GF-D8 (cell line): ENCODE measurements around the gene AKAP12.
A peak's percentile ranks its signal among the peaks of the same experiment; 100 is the strongest.

Experiments used
- DNase-seq: peaks from one replicate; lab custom pipeline; 2025; lab: John Stamatoyannopoulos, UW

AKAP12 gene, protein sequence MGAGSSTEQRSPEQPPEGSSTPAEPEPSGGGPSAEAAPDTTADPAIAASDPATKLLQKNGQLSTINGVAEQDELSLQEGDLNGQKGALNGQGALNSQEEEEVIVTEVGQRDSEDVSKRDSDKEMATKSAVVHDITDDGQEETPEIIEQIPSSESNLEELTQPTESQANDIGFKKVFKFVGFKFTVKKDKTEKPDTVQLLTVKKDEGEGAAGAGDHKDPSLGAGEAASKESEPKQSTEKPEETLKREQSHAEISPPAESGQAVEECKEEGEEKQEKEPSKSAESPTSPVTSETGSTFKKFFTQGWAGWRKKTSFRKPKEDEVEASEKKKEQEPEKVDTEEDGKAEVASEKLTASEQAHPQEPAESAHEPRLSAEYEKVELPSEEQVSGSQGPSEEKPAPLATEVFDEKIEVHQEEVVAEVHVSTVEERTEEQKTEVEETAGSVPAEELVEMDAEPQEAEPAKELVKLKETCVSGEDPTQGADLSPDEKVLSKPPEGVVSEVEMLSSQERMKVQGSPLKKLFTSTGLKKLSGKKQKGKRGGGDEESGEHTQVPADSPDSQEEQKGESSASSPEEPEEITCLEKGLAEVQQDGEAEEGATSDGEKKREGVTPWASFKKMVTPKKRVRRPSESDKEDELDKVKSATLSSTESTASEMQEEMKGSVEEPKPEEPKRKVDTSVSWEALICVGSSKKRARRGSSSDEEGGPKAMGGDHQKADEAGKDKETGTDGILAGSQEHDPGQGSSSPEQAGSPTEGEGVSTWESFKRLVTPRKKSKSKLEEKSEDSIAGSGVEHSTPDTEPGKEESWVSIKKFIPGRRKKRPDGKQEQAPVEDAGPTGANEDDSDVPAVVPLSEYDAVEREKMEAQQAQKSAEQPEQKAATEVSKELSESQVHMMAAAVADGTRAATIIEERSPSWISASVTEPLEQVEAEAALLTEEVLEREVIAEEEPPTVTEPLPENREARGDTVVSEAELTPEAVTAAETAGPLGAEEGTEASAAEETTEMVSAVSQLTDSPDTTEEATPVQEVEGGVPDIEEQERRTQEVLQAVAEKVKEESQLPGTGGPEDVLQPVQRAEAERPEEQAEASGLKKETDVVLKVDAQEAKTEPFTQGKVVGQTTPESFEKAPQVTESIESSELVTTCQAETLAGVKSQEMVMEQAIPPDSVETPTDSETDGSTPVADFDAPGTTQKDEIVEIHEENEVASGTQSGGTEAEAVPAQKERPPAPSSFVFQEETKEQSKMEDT (N-terminal part only)

DNA sequence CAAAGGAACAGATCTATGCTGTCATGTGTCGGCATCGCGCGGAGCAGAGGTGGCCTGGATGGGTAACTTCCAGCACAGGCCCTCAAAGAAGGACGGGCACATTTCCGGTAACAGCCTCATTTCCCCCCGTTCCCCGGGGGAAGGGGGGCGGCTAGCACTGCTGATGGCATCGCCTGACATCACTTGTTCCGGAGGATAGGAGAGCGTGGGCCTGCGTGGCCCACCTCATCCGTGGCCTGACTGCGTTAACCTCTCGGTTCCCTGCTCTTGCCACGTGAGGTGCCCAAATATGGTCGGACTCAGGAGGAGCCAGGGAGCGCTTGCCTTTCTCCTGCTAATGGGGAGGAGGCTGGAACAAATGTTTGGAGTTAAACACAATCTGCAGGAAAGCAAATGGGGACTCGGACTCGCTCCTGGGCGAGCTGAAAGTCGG is at the start of gene AKAP12:
TSS of gene AKAP12 (plus strand) at position 365 of the 433 bp plus-strand sequence. CDS start 596 bp downstream, outside the sequence.
- no peak for DNase-seq

DNA sequence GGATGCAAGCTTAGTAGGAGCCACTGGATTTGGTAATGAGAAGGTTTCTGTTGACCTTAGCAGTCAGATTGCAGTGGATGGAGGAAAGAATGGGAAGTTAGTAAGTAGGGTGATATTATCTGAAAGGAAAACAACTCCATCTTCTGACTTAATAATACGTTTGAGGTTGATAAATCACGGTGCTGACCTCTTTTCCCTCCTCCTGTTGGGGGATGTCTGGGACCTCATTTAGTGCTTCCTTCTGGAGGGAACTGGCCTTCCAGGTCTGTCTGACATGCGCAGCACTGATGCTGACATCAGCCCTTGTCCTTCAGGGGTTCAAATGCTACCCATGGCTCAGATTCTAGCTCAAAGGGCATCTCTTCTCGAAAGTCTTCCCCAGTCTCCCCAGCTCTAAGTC is 48.2 kb upstream of the AKAP12 start:
- no peak for DNase-seq

GRCh38 chr6:151196555-151196954 is 43.2 kb upstream of the AKAP12 start:
- DNase-seq: no peak

- no peak for DNase-seq
These were observed 42.2 kb upstream of the AKAP12 start for GRCh38 chr6:151197556-151197955.

DNA sequence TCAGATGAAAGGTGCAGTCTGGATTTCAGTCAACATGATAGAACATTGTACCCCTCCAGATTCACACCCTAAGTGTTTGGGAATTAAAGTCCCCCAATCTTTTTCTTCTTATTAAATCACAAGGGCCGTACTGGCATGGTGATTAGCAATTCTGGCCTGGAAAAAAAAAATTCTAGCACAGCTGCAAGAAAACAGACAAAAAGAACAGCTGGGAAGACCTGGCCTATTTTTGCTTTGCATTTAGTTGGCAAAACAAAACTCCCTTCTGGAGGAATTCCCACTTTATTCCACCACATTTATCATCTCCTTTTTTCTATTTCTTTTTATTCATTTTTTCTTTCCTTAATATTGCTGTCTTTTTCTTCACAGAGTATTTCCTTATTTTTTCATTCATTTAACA is 39.8 kb upstream of the AKAP12 start:
- no peak for DNase-seq

DNA sequence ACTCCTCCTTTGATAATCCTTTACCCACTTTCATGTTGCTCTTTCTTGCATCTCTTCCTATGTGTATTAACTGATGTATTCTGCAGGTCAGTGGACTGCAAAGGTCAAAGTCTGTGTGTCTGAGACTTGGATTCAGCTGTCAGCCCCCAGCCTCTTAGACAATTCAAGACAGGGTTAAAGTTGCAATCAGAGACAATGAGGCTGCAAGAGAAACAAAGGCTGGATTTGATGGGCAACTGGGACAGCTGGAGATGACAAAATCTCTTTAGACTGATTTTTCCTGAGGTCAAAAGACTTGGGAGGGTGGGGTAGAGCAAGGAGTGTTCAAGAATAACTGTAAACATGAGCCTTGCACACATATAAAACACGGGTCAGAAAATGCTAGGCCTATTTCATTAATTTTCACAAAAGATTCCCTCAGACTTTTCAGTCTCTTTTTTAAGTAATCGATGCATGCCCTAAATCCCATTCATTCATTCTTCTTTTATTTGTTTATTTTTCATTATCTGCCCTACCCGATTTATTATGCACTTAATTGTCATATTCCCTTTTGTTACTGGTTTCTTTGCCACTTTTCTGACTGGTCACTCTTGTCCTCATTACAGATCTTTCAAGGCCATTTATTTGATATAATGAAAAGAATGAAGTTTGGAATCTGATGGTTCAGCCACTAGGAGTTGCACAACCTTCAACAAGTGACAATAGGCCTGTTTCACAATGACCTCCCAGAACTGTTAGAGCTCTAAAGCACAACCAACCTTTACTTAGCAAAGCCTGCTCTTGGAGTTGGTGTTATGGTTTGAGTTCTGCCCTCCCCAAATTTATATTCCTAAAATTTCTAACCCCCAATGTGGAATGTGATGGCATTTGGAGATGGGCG is 33.8 kb upstream of the AKAP12 start:
- DNase-seq: no peak

GRCh38 chr6:151207674-151208073 is 32.1 kb upstream of the AKAP12 start:
- DNase-seq: no peak

DNA sequence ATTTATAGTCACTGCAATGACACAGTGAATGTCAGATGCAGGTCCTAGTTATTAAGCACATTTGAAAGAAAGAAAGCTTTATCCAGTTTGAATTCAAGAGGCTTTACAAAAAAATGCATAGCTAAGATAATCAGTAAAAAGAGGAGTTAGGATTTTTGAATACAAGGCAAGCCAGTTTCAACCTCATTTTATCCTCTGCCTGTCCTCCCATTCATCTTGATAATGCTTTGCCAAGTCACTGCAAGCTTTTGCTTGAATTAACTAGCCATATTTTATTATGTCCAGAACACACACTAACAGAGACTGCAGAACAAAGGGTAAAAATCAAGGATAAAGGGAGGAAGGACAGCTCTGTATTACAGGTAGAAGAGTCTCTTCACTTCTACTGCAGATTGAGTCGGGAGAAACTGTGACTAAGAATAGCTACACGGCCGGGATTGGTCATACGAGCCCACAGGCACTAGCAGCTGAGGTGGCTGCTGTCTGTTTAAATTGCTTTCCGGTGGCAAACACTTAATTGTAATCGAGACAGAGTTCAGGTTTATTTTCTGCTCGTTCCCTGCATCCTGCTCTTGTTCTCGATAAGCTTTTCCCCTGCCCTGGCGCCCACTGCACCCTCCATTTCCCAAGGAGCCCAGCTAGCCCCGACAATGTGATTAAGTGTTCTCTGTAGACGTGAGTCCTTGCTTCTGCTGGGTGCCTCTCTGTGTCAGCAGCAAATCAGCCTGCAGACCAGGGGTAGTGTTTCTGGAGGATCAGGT is 30.5 kb upstream of the AKAP12 start:
- DNase-seq: no peak

- no peak for DNase-seq
These were observed 28.7 kb upstream of the AKAP12 start for GRCh38 chr6:151211075-151211474.

DNA sequence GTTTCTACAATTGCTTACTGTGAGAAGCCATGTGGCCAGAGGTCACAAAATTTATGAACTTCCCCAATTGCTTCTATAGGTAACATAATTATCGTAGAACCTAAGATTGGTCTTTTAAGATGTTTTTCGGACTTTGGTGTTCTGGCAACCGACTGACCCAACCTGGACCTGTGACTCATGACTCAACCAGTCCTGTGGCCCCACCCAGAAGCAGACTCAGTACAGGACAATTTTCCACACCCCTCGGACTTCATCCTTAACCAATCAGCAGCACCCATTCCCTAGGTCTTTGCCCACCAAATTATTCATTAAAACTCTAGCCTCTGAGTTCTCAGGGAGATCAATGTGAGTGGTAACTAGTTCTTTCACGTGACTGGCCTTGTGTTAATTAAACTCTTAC is 26.4 kb upstream of the AKAP12 start:
- no peak for DNase-seq

DNA sequence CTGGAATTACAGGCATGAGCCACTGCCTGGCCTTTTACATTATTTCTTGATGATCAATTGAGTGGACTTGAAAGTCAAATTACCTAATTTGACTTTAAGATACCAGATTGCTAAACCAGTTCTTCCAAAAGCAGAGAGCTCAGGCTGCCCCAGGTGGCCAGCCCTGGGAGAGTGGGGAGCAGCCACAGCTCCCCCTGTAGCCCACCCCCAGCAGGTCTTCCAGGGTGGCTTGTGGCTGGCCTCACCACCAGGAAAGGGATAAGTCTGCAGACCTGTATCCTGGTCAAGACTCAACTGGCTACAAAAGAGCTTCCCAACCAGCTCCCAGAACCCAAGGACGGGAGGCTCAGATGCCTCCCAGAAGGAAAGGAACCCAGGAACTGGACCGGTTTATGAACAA is 23.8 kb upstream of the AKAP12 start:
- no peak for DNase-seq

DNA sequence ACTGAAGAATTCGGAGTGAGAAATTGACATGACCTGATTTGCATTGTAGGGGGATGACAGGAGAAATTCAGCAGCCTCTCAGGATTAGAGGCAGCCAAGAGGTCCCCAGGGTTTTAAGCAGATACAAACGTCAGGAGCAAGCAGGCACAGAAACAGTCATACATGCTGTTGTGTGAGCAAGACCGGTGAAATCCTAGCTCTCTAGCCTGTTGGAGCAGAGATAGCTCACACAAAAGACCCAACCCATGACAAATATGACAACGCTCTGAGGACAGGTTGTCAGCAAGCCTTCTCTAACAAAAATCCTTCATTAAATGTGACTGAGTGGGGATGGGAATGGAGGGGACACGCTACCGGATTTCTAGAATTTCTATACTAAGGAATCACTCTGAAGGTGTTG is 23.0 kb upstream of the AKAP12 start:
- DNase-seq: no peak

GRCh38 chr6:151219192-151219591 is 20.6 kb upstream of the AKAP12 start:
- no peak for DNase-seq

- DNase-seq: no peak
These were observed 15.7 kb upstream of the AKAP12 start for GRCh38 chr6:151224076-151224475.

DNA sequence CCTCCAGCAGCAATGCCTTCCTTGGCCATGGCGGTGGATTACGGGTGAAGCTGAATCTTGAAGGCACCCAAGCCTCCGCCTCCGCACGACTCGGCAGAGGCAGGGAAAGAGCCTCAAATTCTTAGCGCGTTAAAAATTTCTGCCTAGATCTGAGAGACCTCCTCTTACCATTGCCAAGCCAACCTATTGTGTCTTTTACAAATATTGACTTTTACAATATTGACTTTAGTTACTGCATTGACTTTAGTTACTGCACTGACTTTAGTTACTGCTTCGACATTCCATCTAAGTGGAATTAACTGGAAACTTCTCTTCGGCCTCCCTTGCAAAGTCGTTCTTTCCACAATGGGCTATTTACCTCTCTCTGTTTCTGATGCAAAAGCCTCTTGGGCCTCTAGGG is 13.8 kb upstream of the AKAP12 start:
- DNase-seq: no peak

DNA sequence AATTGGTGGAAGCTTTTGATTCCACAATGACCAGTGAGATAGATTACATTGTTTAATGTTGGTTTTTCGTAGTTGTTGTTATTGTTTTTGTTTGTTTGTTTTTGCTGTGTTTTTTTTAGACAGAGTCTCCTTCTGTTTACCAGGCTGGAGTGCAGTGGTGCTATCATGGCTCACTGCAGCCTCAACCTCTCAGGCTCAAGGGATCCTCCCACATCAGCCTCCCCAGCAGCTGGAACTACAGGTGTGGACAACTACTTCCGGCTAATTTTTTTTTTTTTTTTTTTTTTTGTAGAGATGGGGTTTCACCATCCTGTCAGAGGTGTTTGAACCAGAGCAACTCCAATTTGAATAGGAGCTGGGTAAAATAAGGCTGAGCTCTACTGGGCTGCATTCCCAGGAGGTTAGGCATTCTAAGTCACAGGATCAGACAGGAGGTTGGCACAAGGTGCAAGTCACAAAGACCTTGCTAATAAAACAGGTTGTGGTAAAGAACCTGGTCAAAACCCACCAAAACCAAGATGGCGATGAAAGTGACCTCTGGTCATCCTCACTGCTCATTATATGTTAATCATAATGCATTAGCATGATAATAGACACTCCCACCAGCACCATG is 10.9 kb upstream of the AKAP12 start:
- no peak for DNase-seq

- peak; percentile 38 for DNase-seq
These were observed 10.1 kb upstream of the AKAP12 start for GRCh38 chr6:151229401-151230276.

GRCh38 chr6:151230277-151230577 is 9.5 kb upstream of the AKAP12 start:
- no peak for DNase-seq

GRCh38 chr6:151232899-151233298 is 6.9 kb upstream of the AKAP12 start:
- DNase-seq: no peak
